Ishikawa (cell line): ENCODE measurements around the gene MAP7D2.

Experiments used
- CEBPB ChIP-seq: IDR thresholded peaks from 2 replicates; pipeline ENCODE4 v1.6.1; 2012
- CREB1 ChIP-seq: IDR thresholded peaks from 2 replicates; pipeline ENCODE4 v1.6.1; 2012; ENCODE audit warnings: low read depth
- EGR1 ChIP-seq: IDR thresholded peaks from 2 replicates; pipeline ENCODE4 v1.6.1; 2012
- EP300 ChIP-seq: IDR thresholded peaks from 2 replicates; pipeline ENCODE4 v1.6.1; 2012; ENCODE audit warnings: borderline replicate concordance
- MAX ChIP-seq: IDR thresholded peaks from 2 replicates; pipeline ENCODE4 v1.6.1; 2012
- NFIC ChIP-seq: IDR thresholded peaks from 2 replicates; pipeline ENCODE4 v1.6.1; 2012
- RAD21 ChIP-seq: IDR thresholded peaks from 2 replicates; pipeline ENCODE4 v1.6.1; 2012; ENCODE audit warnings: low read depth
- REST ChIP-seq: IDR thresholded peaks from 2 replicates; pipeline ENCODE4 v1.6.1; 2012; ENCODE audit warnings: low read depth, mild to moderate bottlenecking
- TAF1 ChIP-seq: IDR thresholded peaks from 2 replicates; pipeline ENCODE4 v1.6.1; 2012; ENCODE audit warnings: low read depth, mild to moderate bottlenecking
- TCF12 ChIP-seq: IDR thresholded peaks from 2 replicates; pipeline ENCODE4 v1.6.1; 2012; ENCODE audit warnings: low read depth
- USF1 ChIP-seq: IDR thresholded peaks from 2 replicates; pipeline ENCODE4 v1.6.1; 2012
- ZBTB7A ChIP-seq: IDR thresholded peaks from 2 replicates; pipeline ENCODE4 v1.6.1; 2012; ENCODE audit warnings: low read depth

- TF ChIP-seq RAD21 (no peak), TCF12 (no peak), EP300 (no peak), USF1 (no peak), MAX (no peak), ZBTB7A (no peak), REST (no peak), CREB1 (no peak), NFIC (no peak), TAF1 (no peak), EGR1 (no peak), CEBPB (no peak)
These were observed 70.5 kb downstream of the MAP7D2 start for GRCh38 chrX:20046223-20046622.
